Transverse colon (tissue), 4 donors: ENCODE measurements around the gene SS18. TPM values are rescaled to one million over a fixed set of nuclear protein-coding genes. Genes with fewer than 3 reads are reported as not detected.
"Not testable (repeated sequence)": the region's sequence is repeated elsewhere in the genome, so short reads cannot be mapped to it uniquely, and the experiment has no call there.

Experiments used
- DNase-seq: peaks from one replicate; pipeline ENCODE4 v3.0.0-alpha.2; 2019
- H3K27ac ChIP-seq, 4 donors: fragments of 200-600 bp; sonication (generic); 2 replicates each; pipeline ENCODE4 v1.5.1; 2016 to 2018; ENCODE audit warnings: inconsistent platforms in 4 of 4
- H3K27me3 ChIP-seq: fragments of 200-600 bp; sonication (generic); 2 replicates; pipeline ENCODE4 v1.5.1; 2017; ENCODE audit warnings: inconsistent platforms
- H3K36me3 ChIP-seq, 4 donors: fragments of 200-600 bp; sonication (generic); 2 replicates each; pipeline ENCODE4 v1.5.1; 2017 to 2019; ENCODE audit warnings: inconsistent platforms in 4 of 4
- H3K4me1 ChIP-seq, 4 donors: fragments of 200-600 bp; sonication (generic); 2 replicates each; pipeline ENCODE4 v1.5.1; 2017 to 2020; ENCODE audit warnings: inconsistent platforms in 4 of 4
- H3K4me3 ChIP-seq, 4 donors: fragments of 200-600 bp; sonication (generic); 1 replicate in 1 of 4; 2 replicates in 3 of 4; pipeline versions ENCODE4 v1.5.1 to v1.6.1; 2017 to 2019; ENCODE audit warnings: inconsistent platforms in 4 of 4
- H3K9me3 ChIP-seq, 2 donors: fragments of 200-600 bp; sonication (generic); 2 replicates each; pipeline ENCODE4 v1.5.1; 2017 to 2019; ENCODE audit warnings: inconsistent platforms in 2 of 2
- EP300 ChIP-seq: sonication (generic); formaldehyde crosslinking; IDR thresholded peaks from one replicate; pipeline ENCODE4 v1.6.1; 2017; ENCODE audit warnings: antibody characterized with exemption, low read depth
- POLR2A ChIP-seq: fragments of 450-650 bp; IDR thresholded peaks from one replicate; pipeline ENCODE4 v1.6.1; 2016; ENCODE audit warnings: antibody characterized with exemption, mild to moderate bottlenecking, moderate library complexity
- POLR2AphosphoS5 ChIP-seq, 3 donors: sonication (generic); formaldehyde crosslinking; IDR thresholded peaks; one replicate each; pipeline ENCODE4 v1.6.1; 2016; ENCODE audit warnings: antibody characterized with exemption in 3 of 3
- WGBS, 2 donors: methylation state at CpG; one replicate each; pipeline ENCODE4 v1.1.5; 2018; ENCODE audit warnings: low coverage in 1 of 2; 5-methylcytosine and 5-hydroxymethylcytosine counted together
- in situ Hi-C, 4 donors: fragments of 200-750 bp; cut with MboI; loops; one replicate each; pipeline versions ENCODE4 v1.15.0 to v1.15.1; 2017; ENCODE audit warnings: low sequenced_read_pairs in 3 of 4, low pct_ligation_motif_present in 1 of 4, low pct_unique_long_range_greater_than_20kb in 1 of 4
- intact Hi-C: fragments of 100-400 bp; cut with DNase I; formaldehyde crosslinking; loops from one replicate; pipeline ENCODE4 v1.15.1; 2023; ENCODE audit warnings: low total_unique reads
- total RNA-seq, 4 donors: library from RNA; depleted of rRNA; stranded (reverse); fragments of >200 nt; gene quantifications; one replicate each; pipeline ENCODE4 v1.1.0, GENCODE V29; 2016
- TF ChIP-seq, protein P1 (sequence below), 5 experiments: fragments of 200-600 bp in 3 of 5; fragments of 450-650 bp in 2 of 5; sonication (generic) in 3 of 5; IDR thresholded peaks; 1 replicate in 2 of 5; 2 replicates in 3 of 5; pipeline ENCODE4 v1.5.1; 2016 to 2017; ENCODE audit warnings: antibody characterized with exemption in 5 of 5, inconsistent platforms in 3 of 5, mild to moderate bottlenecking in 2 of 5, moderate library complexity in 1 of 5

SS18 gene
- total RNA-seq, 4 donors from 2014 or later: 46.8 to 209 (median 138) TPM

DNA sequence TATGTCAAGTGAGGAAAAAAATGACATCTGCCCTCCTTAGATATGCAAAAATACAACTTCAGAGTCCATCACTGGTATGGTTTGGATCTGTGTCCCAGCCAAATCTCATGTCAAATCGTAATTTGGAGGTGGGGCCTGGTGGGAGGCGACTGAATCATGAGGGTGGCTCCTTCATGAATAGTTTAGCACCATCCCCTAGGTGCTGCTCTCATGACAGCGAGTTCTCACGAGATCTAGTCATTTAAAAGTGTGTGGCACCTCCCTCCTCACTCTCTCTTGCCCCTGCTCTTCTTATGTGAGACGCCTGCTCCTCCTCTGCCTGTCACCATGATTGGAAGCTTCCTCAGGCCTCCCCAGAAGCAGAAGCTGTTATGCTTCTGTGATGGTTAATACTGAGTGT is 37.4 kb upstream of the SS18 start:
- TF ChIP-seq, protein P1, sequence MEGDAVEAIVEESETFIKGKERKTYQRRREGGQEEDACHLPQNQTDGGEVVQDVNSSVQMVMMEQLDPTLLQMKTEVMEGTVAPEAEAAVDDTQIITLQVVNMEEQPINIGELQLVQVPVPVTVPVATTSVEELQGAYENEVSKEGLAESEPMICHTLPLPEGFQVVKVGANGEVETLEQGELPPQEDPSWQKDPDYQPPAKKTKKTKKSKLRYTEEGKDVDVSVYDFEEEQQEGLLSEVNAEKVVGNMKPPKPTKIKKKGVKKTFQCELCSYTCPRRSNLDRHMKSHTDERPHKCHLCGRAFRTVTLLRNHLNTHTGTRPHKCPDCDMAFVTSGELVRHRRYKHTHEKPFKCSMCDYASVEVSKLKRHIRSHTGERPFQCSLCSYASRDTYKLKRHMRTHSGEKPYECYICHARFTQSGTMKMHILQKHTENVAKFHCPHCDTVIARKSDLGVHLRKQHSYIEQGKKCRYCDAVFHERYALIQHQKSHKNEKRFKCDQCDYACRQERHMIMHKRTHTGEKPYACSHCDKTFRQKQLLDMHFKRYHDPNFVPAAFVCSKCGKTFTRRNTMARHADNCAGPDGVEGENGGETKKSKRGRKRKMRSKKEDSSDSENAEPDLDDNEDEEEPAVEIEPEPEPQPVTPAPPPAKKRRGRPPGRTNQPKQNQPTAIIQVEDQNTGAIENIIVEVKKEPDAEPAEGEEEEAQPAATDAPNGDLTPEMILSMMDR (IDR thresholded peaks at IDR 0.05): no peak
- no peak for TF ChIP-seq EP300
- TF ChIP-seq POLR2A: no peak
- TF ChIP-seq POLR2AphosphoS5 (IDR thresholded peaks at IDR 0.05): no peak
- WGBS, 2 donors: 60 to 86% methylated on average over 2 to 5 of the region's 5 CpGs
- H3K27me3 ChIP-seq: no peaks in the 10 kb centered on the region
- no peaks in the 10 kb centered on the region for H3K4me1 ChIP-seq
- intact Hi-C loops (no loop called here), in situ Hi-C loops (no loop called here)
- no peak overlapping the region for H3K4me3 ChIP-seq
- DNase-seq: no peak
- H3K27ac ChIP-seq: no peak overlapping the region
- no peaks in the 10 kb centered on the region for H3K9me3 ChIP-seq
- H3K36me3 ChIP-seq: no peaks in the 10 kb centered on the region

DNA sequence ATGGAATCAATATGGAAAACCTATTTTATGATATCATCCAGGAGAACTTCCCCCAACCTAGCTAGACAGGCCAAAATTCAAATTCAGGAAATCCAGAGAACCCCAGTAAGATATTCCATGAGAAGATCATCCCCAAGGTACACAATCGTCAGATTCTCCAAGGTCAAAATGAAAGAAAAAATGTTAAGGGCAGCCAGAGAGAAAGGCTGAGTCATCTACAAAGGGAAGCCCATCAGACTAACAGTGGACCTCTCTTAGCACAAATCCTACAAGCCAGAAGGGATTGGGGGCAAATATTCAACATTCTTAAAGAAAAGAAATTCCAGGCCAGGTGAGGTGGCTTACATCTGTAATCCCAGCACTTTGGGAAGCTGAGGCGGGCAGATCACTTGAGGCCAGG is 31.6 kb upstream of the SS18 start:
- in situ Hi-C loops: loop anchor here in 1 of 4 donors (25.0 kb wide), 1 partner anchor 165 kb away; no protein-coding TSS in a partner anchor
- H3K9me3 ChIP-seq, H3K4me3 ChIP-seq, DNase-seq, H3K27ac ChIP-seq, H3K4me1 ChIP-seq, H3K36me3 ChIP-seq, intact Hi-C loops, H3K27me3 ChIP-seq: not testable (repeated sequence)
- 81 to 84% methylated on average over 2 of the region's 2 CpGs for WGBS, 2 donors

DNA sequence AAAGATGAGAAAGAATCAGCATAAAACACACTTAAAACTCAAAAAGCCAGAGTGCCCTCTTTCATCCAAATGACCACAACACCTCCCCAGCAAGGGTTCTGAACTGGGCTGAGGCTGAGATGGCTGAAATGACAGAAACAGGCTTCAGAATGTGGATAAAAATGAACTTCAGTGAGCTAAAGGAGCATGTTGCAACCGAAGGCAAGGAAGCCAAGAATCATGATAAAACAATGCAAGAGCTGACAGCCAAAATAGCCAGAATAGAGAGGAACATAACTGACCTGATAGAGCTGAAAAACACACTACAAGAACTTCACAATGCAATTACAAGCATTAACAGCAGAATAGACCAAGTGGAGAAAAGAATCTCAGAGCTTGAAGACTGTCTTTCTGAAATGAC is 31.1 kb upstream of the SS18 start:
- H3K4me1 ChIP-seq: no peaks in the 10 kb centered on the region
- WGBS, 2 donors: 75 to 86% methylated on average over 1 of the region's 1 CpG
- no peak overlapping the region for H3K27ac ChIP-seq
- H3K27me3 ChIP-seq: peaks cover 4% of the 10 kb centered on the region
- H3K4me3 ChIP-seq: no peak overlapping the region
- no peak for DNase-seq
- intact Hi-C loops: no loop called here
- TF ChIP-seq, protein P1 (IDR thresholded peaks at IDR 0.05): no peak
- TF ChIP-seq EP300: no peak
- no peak for TF ChIP-seq POLR2AphosphoS5 (IDR thresholded peaks at IDR 0.05)
- no peak for TF ChIP-seq POLR2A
- no peaks in the 10 kb centered on the region for H3K36me3 ChIP-seq
- H3K9me3 ChIP-seq: no peaks in the 10 kb centered on the region
- in situ Hi-C loops: loop anchor here in 1 of 4 donors (25.0 kb wide), 1 partner anchor 166 kb away; no protein-coding TSS in a partner anchor

DNA sequence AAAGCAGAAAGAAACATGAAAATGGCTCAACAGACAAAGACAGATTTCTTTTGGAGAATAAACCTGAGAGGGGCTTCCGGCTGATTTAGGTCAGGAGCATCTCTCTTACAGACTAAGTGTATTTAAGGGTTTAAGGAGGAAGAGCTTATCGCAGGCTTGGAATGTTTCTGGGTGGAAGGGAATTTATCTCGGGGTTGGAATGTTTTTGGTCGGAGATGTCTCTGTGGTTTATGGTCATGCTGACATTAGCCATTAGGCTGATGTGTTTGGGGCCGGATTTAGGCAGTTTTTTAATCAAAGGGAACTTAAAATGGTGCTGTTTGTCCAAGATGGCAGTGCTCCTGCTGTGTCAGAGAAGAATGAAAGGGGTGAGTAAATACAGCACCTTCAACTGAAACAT is 28.8 kb upstream of the SS18 start:
- TF ChIP-seq POLR2A: no peak
- intact Hi-C loops: no loop called here

DNA sequence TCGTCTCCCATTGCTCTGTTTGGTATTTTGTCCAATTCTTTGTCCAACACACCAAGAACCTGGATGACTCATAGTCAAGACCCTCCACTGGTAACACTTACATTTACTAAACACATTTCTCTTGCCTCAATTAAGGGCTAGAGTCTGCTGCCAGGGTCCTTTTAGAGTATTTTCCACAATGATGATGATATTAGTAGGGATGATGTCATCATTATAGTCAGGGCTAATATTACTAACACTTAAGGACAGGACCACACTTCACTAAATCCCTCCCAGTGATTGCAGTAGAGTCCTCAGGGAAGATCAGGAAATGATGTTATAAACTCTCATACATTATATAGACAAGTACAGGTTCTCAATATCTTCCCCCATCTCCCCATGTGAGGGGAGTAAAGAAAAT is 13.6 kb upstream of the SS18 start:
- in situ Hi-C loops (loop anchor here in 1 of 4 donors (25.0 kb wide), 1 partner anchor 183 kb away; no protein-coding TSS in a partner anchor), intact Hi-C loops (no loop called here)
- no peaks in the 10 kb centered on the region for H3K4me1 ChIP-seq
- H3K36me3 ChIP-seq: no peaks in the 10 kb centered on the region
- TF ChIP-seq, protein P1 (IDR thresholded peaks at IDR 0.05): no peak
- TF ChIP-seq POLR2A (no peak), EP300 (no peak), POLR2AphosphoS5 (IDR thresholded peaks at IDR 0.05) (no peak)
- H3K9me3 ChIP-seq: no peaks in the 10 kb centered on the region
- no peaks in the 10 kb centered on the region for H3K27me3 ChIP-seq
- DNase-seq: no peak
- no peak overlapping the region for H3K27ac ChIP-seq
- whole genome bisulfite sequencing, 2 donors: 79 to 91% methylated on average over 1 of the region's 1 CpG
- no peak overlapping the region for H3K4me3 ChIP-seq

More for the DNA sequence above, 28.8 kb upstream of the SS18 start:
- no peaks in the 10 kb centered on the region for H3K9me3 ChIP-seq
- no peak overlapping the region for H3K4me3 ChIP-seq
- H3K27ac ChIP-seq: no peak overlapping the region
- DNase-seq: no peak
- no peaks in the 10 kb centered on the region for H3K36me3 ChIP-seq
- H3K27me3 ChIP-seq: peaks cover 4% of the 10 kb centered on the region
- no peaks in the 10 kb centered on the region for H3K4me1 ChIP-seq
- WGBS, 2 donors: 81 to 91% methylated on average over 4 to 5 of the region's 5 CpGs
- in situ Hi-C loops: loop anchor here in 1 of 4 donors (25.0 kb wide), 1 partner anchor 168 kb away; no protein-coding TSS in a partner anchor
